Measurements from ENCODE around the gene ECE2.

Gene ECE2

DNA sequence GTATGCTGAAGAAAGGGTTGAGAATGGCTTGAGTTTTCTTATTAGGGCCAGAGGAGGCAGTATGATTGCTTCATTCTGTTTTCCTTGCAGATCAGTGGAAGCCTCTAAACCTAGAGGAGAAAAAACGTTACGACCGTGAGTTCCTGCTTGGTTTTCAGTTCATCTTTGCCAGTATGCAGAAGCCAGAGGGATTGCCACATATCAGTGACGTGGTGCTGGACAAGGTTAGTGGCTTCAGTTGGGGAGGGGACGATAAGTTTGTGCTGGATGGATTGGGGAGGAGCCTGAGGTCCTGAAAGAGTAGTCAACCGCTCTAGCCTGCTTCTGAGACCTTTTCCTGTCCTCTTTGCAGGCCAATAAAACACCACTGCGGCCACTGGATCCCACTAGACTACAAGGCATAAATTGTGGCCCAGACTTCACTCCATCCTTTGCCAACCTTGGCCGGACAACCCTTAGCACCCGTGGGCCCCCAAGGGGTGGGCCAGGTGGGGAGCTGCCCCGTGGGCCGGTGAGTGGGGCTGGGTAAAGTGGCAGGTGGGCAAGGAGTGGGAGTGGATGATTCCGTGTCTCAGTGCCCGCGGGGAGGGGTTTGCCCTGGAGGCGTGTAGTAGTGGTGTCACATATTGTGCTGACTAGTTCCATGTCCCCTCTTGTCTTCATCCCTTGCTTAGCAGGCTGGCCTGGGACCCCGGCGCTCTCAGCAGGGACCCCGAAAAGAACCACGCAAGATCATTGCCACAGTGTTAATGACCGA, 47.1 kb downstream of the ECE2 start:
- Histone ChIP-seq H3K27ac (no peak overlapping the region), H3K4me3 (ENCODE audit: low read depth, low read length) (no peak overlapping the region), H3K36me3 (replicated peaks) (peaks cover 94% of the 10 kb centered on the region), H3K27me3 (replicated peaks) (no peaks in the 10 kb centered on the region)
- no peak for DNase-seq
- TF ChIP-seq, protein P1, sequence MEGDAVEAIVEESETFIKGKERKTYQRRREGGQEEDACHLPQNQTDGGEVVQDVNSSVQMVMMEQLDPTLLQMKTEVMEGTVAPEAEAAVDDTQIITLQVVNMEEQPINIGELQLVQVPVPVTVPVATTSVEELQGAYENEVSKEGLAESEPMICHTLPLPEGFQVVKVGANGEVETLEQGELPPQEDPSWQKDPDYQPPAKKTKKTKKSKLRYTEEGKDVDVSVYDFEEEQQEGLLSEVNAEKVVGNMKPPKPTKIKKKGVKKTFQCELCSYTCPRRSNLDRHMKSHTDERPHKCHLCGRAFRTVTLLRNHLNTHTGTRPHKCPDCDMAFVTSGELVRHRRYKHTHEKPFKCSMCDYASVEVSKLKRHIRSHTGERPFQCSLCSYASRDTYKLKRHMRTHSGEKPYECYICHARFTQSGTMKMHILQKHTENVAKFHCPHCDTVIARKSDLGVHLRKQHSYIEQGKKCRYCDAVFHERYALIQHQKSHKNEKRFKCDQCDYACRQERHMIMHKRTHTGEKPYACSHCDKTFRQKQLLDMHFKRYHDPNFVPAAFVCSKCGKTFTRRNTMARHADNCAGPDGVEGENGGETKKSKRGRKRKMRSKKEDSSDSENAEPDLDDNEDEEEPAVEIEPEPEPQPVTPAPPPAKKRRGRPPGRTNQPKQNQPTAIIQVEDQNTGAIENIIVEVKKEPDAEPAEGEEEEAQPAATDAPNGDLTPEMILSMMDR (IDR thresholded peaks at IDR 0.05; ENCODE audit: low read depth, low read length, missing control alignments), result no peak
- in situ Hi-C loops (cut with HindIII; ENCODE audit: low pct_ligation_motif_present, low sequenced_read_pairs), result no loop called here

DNA sequence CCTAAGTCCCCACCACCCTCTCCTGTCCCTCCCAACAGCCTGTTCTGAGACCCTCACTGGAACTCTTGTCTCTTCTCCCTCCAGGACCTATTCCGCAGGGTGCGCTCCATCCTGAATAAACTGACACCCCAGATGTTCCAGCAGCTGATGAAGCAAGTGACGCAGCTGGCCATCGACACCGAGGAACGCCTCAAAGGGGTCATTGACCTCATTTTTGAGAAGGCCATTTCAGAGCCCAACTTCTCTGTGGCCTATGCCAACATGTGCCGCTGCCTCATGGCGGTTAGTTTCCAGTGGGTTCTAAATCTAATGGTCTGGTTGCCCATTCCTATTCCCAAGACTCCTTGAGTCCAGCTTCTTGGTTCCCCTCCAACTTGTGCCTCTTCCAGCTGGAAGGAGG, 47.9 kb downstream of the ECE2 start:
- peaks cover 97% of the 10 kb centered on the region for H3K36me3 ChIP-seq (replicated peaks)
- TF ChIP-seq, protein P1 (IDR thresholded peaks at IDR 0.05; ENCODE audit: low read depth, low read length, missing control alignments), result no peak
- H3K27ac ChIP-seq, result no peak overlapping the region
- in situ Hi-C loops (cut with HindIII; ENCODE audit: low pct_ligation_motif_present, low sequenced_read_pairs), result no loop called here
- no peaks in the 10 kb centered on the region for H3K27me3 ChIP-seq (replicated peaks)
- no peak for DNase-seq
- no peak overlapping the region for H3K4me3 ChIP-seq (ENCODE audit: low read depth, low read length)

DNA sequence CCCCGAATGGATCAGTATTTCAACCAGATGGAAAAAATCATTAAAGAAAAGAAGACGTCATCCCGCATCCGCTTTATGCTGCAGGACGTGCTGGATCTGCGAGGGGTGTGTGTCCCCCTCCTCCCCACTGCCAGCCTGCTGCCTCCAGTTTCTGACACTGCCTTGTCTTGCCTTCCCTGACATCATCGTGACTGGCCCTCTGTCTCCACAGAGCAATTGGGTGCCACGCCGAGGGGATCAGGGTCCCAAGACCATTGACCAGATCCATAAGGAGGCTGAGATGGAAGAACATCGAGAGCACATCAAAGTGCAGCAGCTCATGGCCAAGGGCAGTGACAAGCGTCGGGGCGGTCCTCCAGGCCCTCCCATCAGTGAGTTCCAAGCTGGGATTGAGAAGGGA, 49.4 kb downstream of the ECE2 start:
- TF ChIP-seq, protein P1 (IDR thresholded peaks at IDR 0.05; ENCODE audit: low read depth, low read length, missing control alignments), result no peak
- H3K36me3 ChIP-seq (replicated peaks), result peaks cover 100% of the 10 kb centered on the region
- no peak overlapping the region for H3K4me3 ChIP-seq (ENCODE audit: low read depth, low read length)
- no peak for DNase-seq
- H3K27me3 ChIP-seq (replicated peaks), result no peaks in the 10 kb centered on the region
- H3K27ac ChIP-seq, result no peak overlapping the region
- in situ Hi-C loops (cut with HindIII; ENCODE audit: low pct_ligation_motif_present, low sequenced_read_pairs), result no loop called here

DNA sequence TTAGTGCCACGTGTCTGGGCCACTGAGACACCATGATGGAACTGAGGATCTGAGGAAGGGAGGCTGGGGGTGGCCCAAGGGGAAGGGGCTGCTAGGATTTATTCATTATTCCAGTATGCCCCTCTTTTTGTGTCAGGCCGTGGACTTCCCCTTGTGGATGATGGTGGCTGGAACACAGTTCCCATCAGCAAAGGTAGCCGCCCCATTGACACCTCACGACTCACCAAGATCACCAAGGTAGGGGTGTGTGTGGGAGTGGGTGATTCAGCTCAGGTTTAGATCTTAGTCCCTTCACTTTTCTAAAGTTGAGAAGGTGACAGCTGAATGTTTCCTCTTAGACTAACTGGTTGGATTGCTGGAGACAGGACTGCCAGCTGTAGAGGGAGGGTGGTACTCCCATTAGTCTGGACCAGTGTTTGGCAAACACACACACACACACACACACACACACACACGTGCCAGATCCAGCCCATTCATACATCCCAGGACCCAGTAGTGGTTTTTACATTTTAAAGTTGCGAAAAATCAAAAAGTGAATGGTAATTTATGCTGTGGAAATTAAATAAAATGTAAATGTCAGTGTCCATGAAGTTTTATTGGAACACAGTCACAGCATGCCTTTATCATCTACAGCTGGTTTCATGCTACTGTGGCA, 50.0 kb downstream of the ECE2 start:
- Histone ChIP-seq H3K27me3 (replicated peaks) (no peaks in the 10 kb centered on the region), H3K36me3 (replicated peaks) (peaks cover 100% of the 10 kb centered on the region), H3K4me3 (ENCODE audit: low read depth, low read length) (no peak overlapping the region), H3K27ac (no peak overlapping the region)
- TF ChIP-seq, protein P1 (IDR thresholded peaks at IDR 0.05; ENCODE audit: low read depth, low read length, missing control alignments), result no peak
- no peak for DNase-seq
- in situ Hi-C loops (cut with HindIII; ENCODE audit: low pct_ligation_motif_present, low sequenced_read_pairs), result no loop called here

DNA sequence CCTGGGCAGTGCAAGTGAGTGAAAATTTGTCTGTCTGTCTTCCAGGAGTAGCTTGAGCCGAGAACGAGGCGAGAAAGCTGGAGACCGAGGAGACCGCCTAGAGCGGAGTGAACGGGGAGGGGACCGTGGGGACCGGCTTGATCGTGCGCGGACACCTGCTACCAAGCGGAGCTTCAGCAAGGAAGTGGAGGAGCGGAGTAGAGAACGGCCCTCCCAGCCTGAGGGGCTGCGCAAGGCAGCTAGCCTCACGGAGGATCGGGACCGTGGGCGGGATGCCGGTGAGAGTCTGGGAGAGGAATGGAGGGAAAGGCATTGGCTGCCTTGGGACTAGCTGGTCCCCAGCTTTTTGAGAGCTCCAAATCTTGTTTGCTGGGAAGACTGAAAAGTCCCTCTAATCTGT, 51.3 kb downstream of the ECE2 start:
- DNase-seq, result no peak
- H3K27me3 ChIP-seq (replicated peaks), result no peaks in the 10 kb centered on the region
- no peak overlapping the region for H3K4me3 ChIP-seq (ENCODE audit: low read depth, low read length)
- H3K27ac ChIP-seq, result no peak overlapping the region
- in situ Hi-C loops (cut with HindIII; ENCODE audit: low pct_ligation_motif_present, low sequenced_read_pairs), result no loop called here
- TF ChIP-seq, protein P1 (IDR thresholded peaks at IDR 0.05; ENCODE audit: low read depth, low read length, missing control alignments), result no peak
- H3K36me3 ChIP-seq (replicated peaks), result peaks cover 100% of the 10 kb centered on the region
